HepG2 (cell line): ENCODE data around the gene PLXNC1. TPM values are rescaled to one million over a fixed set of nuclear protein-coding genes. Genes with fewer than 3 reads are reported as not detected.

Source experiments
- ATF2 ChIP-seq: sonication (generic); formaldehyde crosslinking; IDR thresholded peaks from 2 replicates; pipeline ENCODE4 v1.4.0; 2020; ENCODE audit warnings: missing genetic modification reagents
- CREB1 ChIP-seq, 2 experiments: fragments of 450-650 bp in 1 of 2; IDR thresholded peaks; 2 replicates each; pipeline ENCODE4 v1.6.1; 2016 to 2017; ENCODE audit warnings: control low read depth in 1 of 2, mild to moderate bottlenecking in 1 of 2, missing compliant biosample characterization in 1 of 2, missing genetic modification characterization in 1 of 2
- DDIT3 ChIP-seq: sonication (generic); formaldehyde crosslinking; IDR thresholded peaks from 2 replicates; pipeline ENCODE4 v1.4.0; 2020; ENCODE audit warnings: mild to moderate bottlenecking, missing genetic modification reagents
- DR1 ChIP-seq: sonication (generic); formaldehyde crosslinking; IDR thresholded peaks from 2 replicates; pipeline ENCODE4 v1.8.0; 2021; ENCODE audit warnings: mild to moderate bottlenecking, missing genetic modification reagents, inconsistent platforms
- EED ChIP-seq: sonication (generic); formaldehyde crosslinking; IDR thresholded peaks from 2 replicates; pipeline ENCODE4 v1.5.0; 2020; ENCODE audit warnings: mild to moderate bottlenecking, missing genetic modification reagents
- HNRNPH1 ChIP-seq: fragments of 200-400 bp; formaldehyde crosslinking; optimal IDR thresholded peaks from 2 replicates; pipeline ENCODE3; 2017; ENCODE audit warnings: mild to moderate bottlenecking, low read depth, low read length
- IRF9 ChIP-seq: sonication (generic); formaldehyde crosslinking; IDR thresholded peaks from 2 replicates; pipeline ENCODE4 v1.8.0; 2022; ENCODE audit warnings: missing genetic modification reagents, mild to moderate bottlenecking, borderline replicate concordance
- KDM2A ChIP-seq: sonication (generic); formaldehyde crosslinking; IDR thresholded peaks from 2 replicates; pipeline ENCODE4 v1.4.0; 2020; ENCODE audit warnings: low read depth, missing genetic modification reagents, borderline replicate concordance
- PAX8 ChIP-seq: sonication (generic); formaldehyde crosslinking; IDR thresholded peaks from 2 replicates; pipeline ENCODE4 v1.8.0; 2022; ENCODE audit warnings: mild to moderate bottlenecking, missing genetic modification reagents, borderline replicate concordance
- PBX2 ChIP-seq: IDR thresholded peaks from 2 replicates; pipeline ENCODE4 v1.6.1; 2016; ENCODE audit warnings: control low read depth
- RCOR2 ChIP-seq: IDR thresholded peaks from 2 replicates; pipeline ENCODE4 v1.6.1; 2016; ENCODE audit warnings: missing biosample characterization, missing genetic modification reagents
- ZBTB34 ChIP-seq: sonication (generic); formaldehyde crosslinking; IDR thresholded peaks from 2 replicates; pipeline ENCODE4 v1.8.0; 2022; ENCODE audit warnings: mild to moderate bottlenecking, missing genetic modification reagents
- ZBTB7A ChIP-seq: sonication (generic); formaldehyde crosslinking; IDR thresholded peaks from 2 replicates; pipeline ENCODE4 v1.8.0; 2022; ENCODE audit warnings: mild to moderate bottlenecking, missing genetic modification reagents
- ZBTB8A ChIP-seq: sonication (generic); formaldehyde crosslinking; IDR thresholded peaks from 2 replicates; pipeline ENCODE4 v1.4.0; 2020; ENCODE audit warnings: mild to moderate bottlenecking, low read depth, missing genetic modification reagents, borderline replicate concordance
- ZFP91 ChIP-seq: sonication (generic); formaldehyde crosslinking; IDR thresholded peaks from 2 replicates; pipeline ENCODE4 v1.9.0; 2022; ENCODE audit warnings: missing genetic modification reagents, mild to moderate bottlenecking, borderline replicate concordance
- ZNF451 ChIP-seq: sonication (generic); formaldehyde crosslinking; IDR thresholded peaks from 2 replicates; pipeline ENCODE4 v1.5.0; 2020; ENCODE audit warnings: mild to moderate bottlenecking, missing genetic modification reagents
- ZNF570 ChIP-seq: sonication (generic); formaldehyde crosslinking; IDR thresholded peaks from 2 replicates; pipeline ENCODE4 v1.4.0; 2020; ENCODE audit warnings: mild to moderate bottlenecking, missing genetic modification reagents, borderline replicate concordance
- ZNF770 ChIP-seq: sonication (generic); formaldehyde crosslinking; IDR thresholded peaks from 2 replicates; pipeline ENCODE4 v1.5.0; 2020; ENCODE audit warnings: mild to moderate bottlenecking, missing genetic modification reagents
- polyA plus RNA-seq, 8 experiments: library from polyadenylated mRNA; depleted of rRNA in 3 of 8; stranded (reverse) in 7 of 8; unstranded in 1 of 8; fragments of >200 nt; fragmentation: Illumina TruSeq in 4 of 8; extraction: Trizol in 4 of 8; gene quantifications; 2 replicates each; pipeline versions ENCODE4 v1.2.1 to v1.2.3, GENCODE V29; 2011 to 2016; ENCODE audit warnings: low read depth in 4 of 8, missing spikeins in 1 of 8, mixed read lengths in 1 of 8; ENCODE audit not compliant: insufficient read depth in 1 of 8
- total RNA-seq, 5 experiments: library from RNA; depleted of rRNA; stranded (reverse); fragments of >200 nt; fragmentation: Illumina TruSeq; extraction: Trizol; gene quantifications; 2 replicates each; pipeline ENCODE4 v1.2.3, GENCODE V29; 2016; ENCODE audit warnings: low read depth in 1 of 5

The PLXNC1 gene
- total and polyA plus RNA-seq, 2 of the 13 experiments (the other 11 are each of a cell fraction or from before 2014, with no cell fraction given): 6.6 to 11.2 TPM

GRCh38 chr12:94101738-94102660 is 46.4 kb upstream of the PLXNC1 start (continued):
- TF ChIP-seq ZBTB8A (CRISPR knock-in tag): no peak
- TF ChIP-seq IRF9 (CRISPR knock-in tag): no peak
- no peak for TF ChIP-seq PAX8 (CRISPR knock-in tag)
- TF ChIP-seq DR1 (CRISPR knock-in tag): no peak
- TF ChIP-seq ZFP91 (CRISPR knock-in tag): peak; percentile 39; the same call in 1 of the 2 replicates
- peak; percentile 52; the same call in 1 of the 2 replicates for TF ChIP-seq RCOR2
- peak; percentile 26; the same call in 1 of the 2 replicates for TF ChIP-seq ZNF770 (CRISPR knock-in tag)
- TF ChIP-seq DDIT3 (CRISPR knock-in tag): no peak
- no peak for TF ChIP-seq PBX2 (CRISPR knock-in tag)
- no peak for TF ChIP-seq ZNF451 (CRISPR knock-in tag)
- TF ChIP-seq EED (CRISPR knock-in tag): no peak
- TF ChIP-seq ZBTB7A (CRISPR knock-in tag): no peak; the same call in 1 of the 2 replicates
- peak; percentile 55 for TF ChIP-seq CREB1 (IDR thresholded peaks at IDR 0.05)
- 0 out of 2 replicates have a peak, but pooled peaks have one; percentile 31 for TF ChIP-seq CREB1 (CRISPR knock-in tag; IDR thresholded peaks at IDR 0.05)
- no peak for TF ChIP-seq ZNF570 (CRISPR knock-in tag)
- TF ChIP-seq ATF2 (CRISPR knock-in tag): peak; percentile 16; the same call in 1 of the 2 replicates
- TF ChIP-seq KDM2A: peak; percentile 86
- no peak for TF ChIP-seq ZBTB34 (CRISPR knock-in tag)
- no peak for TF ChIP-seq HNRNPH1
